Mesenteric fat pad (tissue), 1 donor: ENCODE results near the gene CRNKL1. TPM values are rescaled to one million over a fixed set of nuclear protein-coding genes. Genes with fewer than 3 reads are reported as not detected.

ENCODE experiments used
- total RNA-seq: library from RNA; stranded (reverse); fragmentation: NEBNext Ultra II Directional; extraction: Animal tissue kit (Norgen Biotek cat#: 25700); gene quantifications from one replicate; pipeline ENCODE4 v1.2.1, GENCODE V29; 2021
- donor health status: DM: yes; HTN: yes; CAD: no.

CRNKL1 gene
- total RNA-seq, 1 donor from 2014 or later, result 13.7 TPM

Other genes starting within 250 kb of the CRNKL1 start
- gene NAA20, start 35.1 kb downstream of the CRNKL1 start, total RNA-seq, result 71.8 TPM
- gene CFAP61, start 66 bp upstream of the CRNKL1 start, total RNA-seq, result 0.61 TPM